Suppressor macrophage (primary cell): ENCODE data around the gene TBC1D2.

ENCODE experiments used
- DNase-seq, 4 experiments: peaks; one replicate each; pipeline ENCODE4 v3.0.0-alpha.2; 2020 to 2022

Gene TBC1D2

GRCh38 chr9:98236901-98237487 lies 18.5 kb downstream of the TBC1D2 start:
- DNase-seq: peak in 3 of 4 experiments; percentile 47 to 57 (median 54)

GRCh38 chr9:98235126-98235525 lies 20.3 kb downstream of the TBC1D2 start:
- no peak for DNase-seq

GRCh38 chr9:98234245-98234825 lies 21.1 kb downstream of the TBC1D2 start:
- no peak for DNase-seq

GRCh38 chr9:98232926-98233325 lies 22.5 kb downstream of the TBC1D2 start:
- DNase-seq: no peak

GRCh38 chr9:98231770-98232478 lies 23.5 kb downstream of the TBC1D2 start:
- peak in 3 of 4 experiments; percentile 47 to 69 (median 62) for DNase-seq

- DNase-seq: peak in 2 of 4 experiments; percentile 18 to 39
These were observed 24.7 kb downstream of the TBC1D2 start for GRCh38 chr9:98230789-98231188.

- no peak for DNase-seq
These were observed 25.1 kb downstream of the TBC1D2 start for GRCh38 chr9:98230304-98230703.

- no peak for DNase-seq
These were observed 25.8 kb downstream of the TBC1D2 start for GRCh38 chr9:98229620-98230019.

GRCh38 chr9:98229090-98229395 lies 26.4 kb downstream of the TBC1D2 start:
- no peak for DNase-seq

- DNase-seq: peak in 2 of 4 experiments; percentile 39 to 50
These were observed 26.9 kb downstream of the TBC1D2 start for GRCh38 chr9:98228392-98229089.

- DNase-seq: no peak
These were observed 27.6 kb downstream of the TBC1D2 start for GRCh38 chr9:98227883-98228282.

GRCh38 chr9:98226957-98227356 lies 28.5 kb downstream of the TBC1D2 start:
- no peak for DNase-seq

- DNase-seq: no peak
These were observed 28.9 kb downstream of the TBC1D2 start for GRCh38 chr9:98226516-98226915.

GRCh38 chr9:98225015-98225442 lies 30.4 kb downstream of the TBC1D2 start:
- no peak for DNase-seq

- DNase-seq: no peak
These were observed 32.4 kb downstream of the TBC1D2 start for GRCh38 chr9:98222885-98223691.

- DNase-seq: no peak
These were observed 34.5 kb downstream of the TBC1D2 start for GRCh38 chr9:98220911-98221310.

GRCh38 chr9:98219794-98220370 lies 35.6 kb downstream of the TBC1D2 start:
- no peak for DNase-seq

GRCh38 chr9:98219364-98219716 lies 36.1 kb downstream of the TBC1D2 start:
- DNase-seq: no peak

GRCh38 chr9:98218562-98219363 lies 36.7 kb downstream of the TBC1D2 start:
- no peak for DNase-seq

GRCh38 chr9:98217255-98217654 lies 38.2 kb downstream of the TBC1D2 start:
- DNase-seq: peak in 1 of 4 experiments; percentile 45

- DNase-seq: no peak
These were observed 39.1 kb downstream of the TBC1D2 start for GRCh38 chr9:98216391-98216790.
